Mucosa of rectum (tissue), 2 donors: Measurements from ENCODE around the gene TCL1B.
"Not testable (repeated sequence)": the region's sequence is repeated elsewhere in the genome, so short reads cannot be mapped to it uniquely, and the experiment has no call there.

Source experiments
- H3K27ac ChIP-seq, 2 donors: one replicate each; pipeline ENCODE4 v1.7.0; 2013; ENCODE audit warnings: inconsistent platforms in 2 of 2, low read depth in 2 of 2, low read length in 2 of 2
- H3K27me3 ChIP-seq, 2 donors: one replicate each; pipeline ENCODE4 v1.7.0; 2013; ENCODE audit warnings: low read length in 2 of 2; ENCODE audit not compliant: control insufficient read depth in 2 of 2, insufficient read depth in 2 of 2
- H3K36me3 ChIP-seq, 2 donors: one replicate each; pipeline ENCODE4 v1.7.0; 2013; ENCODE audit warnings: low read length in 2 of 2; ENCODE audit not compliant: control insufficient read depth in 2 of 2, insufficient read depth in 2 of 2
- H3K4me1 ChIP-seq, 2 donors: one replicate each; pipeline ENCODE4 v1.7.0; 2013; ENCODE audit warnings: low read length in 2 of 2, mild to moderate bottlenecking in 1 of 2; ENCODE audit not compliant: control insufficient read depth in 2 of 2, insufficient read depth in 2 of 2
- H3K4me3 ChIP-seq, 2 donors: one replicate each; pipeline ENCODE4 v1.7.0; 2013; ENCODE audit warnings: low read length in 2 of 2
- H3K9ac ChIP-seq, 2 donors: one replicate each; pipeline ENCODE4 v1.7.0; 2013; ENCODE audit warnings: low read length in 2 of 2, low read depth in 1 of 2, mild to moderate bottlenecking in 1 of 2
- H3K9me3 ChIP-seq, 2 donors: one replicate each; pipeline ENCODE4 v1.7.0; 2013; ENCODE audit warnings: low read length in 2 of 2; ENCODE audit not compliant: control insufficient read depth in 2 of 2
- donor health status: healthy.
- donor health status: Normal muscosa, but diverticular disease.

The TCL1B gene

GRCh38 chr14:95713596-95714371, 27.6 kb downstream of the TCL1B start, which contains the start of gene TCL1A:
Gene TCL1A, minus strand, starts transcription at chr14:95714125. Its CDS starts 59 bp downstream, at chr14:95714066.
- Histone ChIP-seq H3K27me3 (no peaks in the 10 kb centered on the region), H3K9ac (no peak within 1 kb of the TSS), H3K4me3 (no peak within 1 kb of the TSS), H3K4me1 (no peaks in the 10 kb centered on the region), H3K27ac (no peak within 1 kb of the TSS), H3K9me3 (no peaks in the 10 kb centered on the region), H3K36me3 (no peaks in the 10 kb centered on the region)

GRCh38 chr14:95722525-95723190, 36.4 kb downstream of the TCL1B start:
- H3K36me3 ChIP-seq: no peaks in the 10 kb centered on the region
- H3K27ac ChIP-seq: no peak overlapping the region
- peaks cover 0 to 3% of the 10 kb centered on the region in 2 donors for H3K27me3 ChIP-seq
- no peaks in the 10 kb centered on the region for H3K4me1 ChIP-seq
- no peak overlapping the region for H3K4me3 ChIP-seq
- no peak overlapping the region for H3K9ac ChIP-seq
- H3K9me3 ChIP-seq: no peaks in the 10 kb centered on the region

GRCh38 chr14:95725685-95726336, 39.6 kb downstream of the TCL1B start:
- H3K4me1 ChIP-seq: no peaks in the 10 kb centered on the region
- H3K36me3 ChIP-seq: no peaks in the 10 kb centered on the region
- no peaks in the 10 kb centered on the region for H3K9me3 ChIP-seq
- H3K27me3 ChIP-seq: peaks cover 0 to 3% of the 10 kb centered on the region in 2 donors
- H3K27ac ChIP-seq: no peak overlapping the region
- no peak overlapping the region for H3K4me3 ChIP-seq
- no peak overlapping the region for H3K9ac ChIP-seq

- Histone ChIP-seq H3K27ac (no peak overlapping the region), H3K4me3 (no peak overlapping the region), H3K9me3 (no peaks in the 10 kb centered on the region), H3K4me1 (no peaks in the 10 kb centered on the region), H3K36me3 (no peaks in the 10 kb centered on the region), H3K9ac (no peak overlapping the region), H3K27me3 (peaks cover 0 to 3% of the 10 kb centered on the region in 2 donors)
Measured at GRCh38 chr14:95727056-95727700, 41.0 kb downstream of the TCL1B start.

- not testable (repeated sequence) for H3K36me3 ChIP-seq, H3K27ac ChIP-seq, H3K9ac ChIP-seq, H3K4me1 ChIP-seq, H3K27me3 ChIP-seq, H3K9me3 ChIP-seq, H3K4me3 ChIP-seq
Measured at GRCh38 chr14:95729402-95730028, 43.3 kb downstream of the TCL1B start.

GRCh38 chr14:95730126-95730525, 43.9 kb downstream of the TCL1B start:
- no peaks in the 10 kb centered on the region for H3K36me3 ChIP-seq
- H3K4me3 ChIP-seq: no peak overlapping the region
- peaks cover 0 to 3% of the 10 kb centered on the region in 2 donors for H3K27me3 ChIP-seq
- H3K9ac ChIP-seq: no peak overlapping the region
- H3K4me1 ChIP-seq: no peaks in the 10 kb centered on the region
- H3K9me3 ChIP-seq: no peaks in the 10 kb centered on the region
- no peak overlapping the region for H3K27ac ChIP-seq

GRCh38 chr14:95733212-95733611, 47.0 kb downstream of the TCL1B start:
- H3K27me3 ChIP-seq: no peaks in the 10 kb centered on the region
- H3K9me3 ChIP-seq: no peaks in the 10 kb centered on the region
- no peak overlapping the region for H3K4me3 ChIP-seq
- no peaks in the 10 kb centered on the region for H3K36me3 ChIP-seq
- no peaks in the 10 kb centered on the region for H3K4me1 ChIP-seq
- no peak overlapping the region for H3K9ac ChIP-seq
- no peak overlapping the region for H3K27ac ChIP-seq

- no peaks in the 10 kb centered on the region for H3K4me1 ChIP-seq
- H3K27ac ChIP-seq: no peak overlapping the region
- H3K4me3 ChIP-seq: no peak overlapping the region
- H3K27me3 ChIP-seq: no peaks in the 10 kb centered on the region
- H3K9ac ChIP-seq: no peak overlapping the region
- no peaks in the 10 kb centered on the region for H3K36me3 ChIP-seq
- H3K9me3 ChIP-seq: no peaks in the 10 kb centered on the region
Measured at GRCh38 chr14:95739356-95739755, 53.1 kb downstream of the TCL1B start.

- Histone ChIP-seq H3K27me3 (no peaks in the 10 kb centered on the region), H3K9ac (no peak overlapping the region), H3K36me3 (no peaks in the 10 kb centered on the region), H3K4me3 (no peak overlapping the region), H3K27ac (no peak overlapping the region), H3K4me1 (no peaks in the 10 kb centered on the region), H3K9me3 (no peaks in the 10 kb centered on the region)
Measured at GRCh38 chr14:95741038-95741490, 54.8 kb downstream of the TCL1B start.
